Hematopoietic multipotent progenitor cell treated with erythropoietin and hydrocortisone succinate and interleukin-3 and kit ligand, for 4 days (in vitro differentiated cells): ENCODE measurements around the gene CCR5AS.
"Not testable (repeated sequence)": the region's sequence is repeated elsewhere in the genome, so short reads cannot be mapped to it uniquely, and the experiment has no call there.

Experiments
- DNase-seq: peaks from one replicate; pipeline ENCODE4 v3.0.0-alpha.2; 2015

The CCR5AS gene

GRCh38 chr3:46351646-46352045 lies 55.2 kb downstream of the CCR5AS start:
- DNase-seq, result no peak

- peak; percentile 31 for DNase-seq
These were observed 56.7 kb downstream of the CCR5AS start for GRCh38 chr3:46350262-46350565.

- peak; percentile 81 for DNase-seq
These were observed 57.2 kb downstream of the CCR5AS start for GRCh38 chr3:46349484-46350261.

GRCh38 chr3:46348823-46349482 lies 57.9 kb downstream of the CCR5AS start:
- DNase-seq, result peak; percentile 59

GRCh38 chr3:46344476-46344875 lies 62.4 kb downstream of the CCR5AS start:
- no peak for DNase-seq

- DNase-seq, result no peak
These were observed 68.0 kb downstream of the CCR5AS start for GRCh38 chr3:46338840-46339239.

- DNase-seq, result no peak
These were observed 69.0 kb downstream of the CCR5AS start for GRCh38 chr3:46337911-46338310.

- DNase-seq, result no peak
These were observed 71.3 kb downstream of the CCR5AS start for GRCh38 chr3:46335541-46335940.

- no peak for DNase-seq
These were observed 72.0 kb downstream of the CCR5AS start for GRCh38 chr3:46334741-46335478.

GRCh38 chr3:46330676-46331075 lies 76.2 kb downstream of the CCR5AS start:
- not testable (repeated sequence) for DNase-seq

- no peak for DNase-seq
These were observed 81.1 kb downstream of the CCR5AS start for GRCh38 chr3:46325645-46326300.

GRCh38 chr3:46324036-46324435 lies 82.8 kb downstream of the CCR5AS start:
- DNase-seq, result no peak

- DNase-seq, result peak; percentile 11
These were observed 85.3 kb downstream of the CCR5AS start for GRCh38 chr3:46321461-46322104.

- DNase-seq, result peak; percentile 21
These were observed 88.5 kb downstream of the CCR5AS start for GRCh38 chr3:46318207-46318927.

- DNase-seq, result peak; percentile 16
These were observed 90.7 kb downstream of the CCR5AS start for GRCh38 chr3:46316206-46316605.

- DNase-seq, result peak; percentile 35
These were observed 92.3 kb downstream of the CCR5AS start for GRCh38 chr3:46314517-46314916.
